ENCODE data around the gene ACVRL1.

ACVRL1 gene

DNA sequence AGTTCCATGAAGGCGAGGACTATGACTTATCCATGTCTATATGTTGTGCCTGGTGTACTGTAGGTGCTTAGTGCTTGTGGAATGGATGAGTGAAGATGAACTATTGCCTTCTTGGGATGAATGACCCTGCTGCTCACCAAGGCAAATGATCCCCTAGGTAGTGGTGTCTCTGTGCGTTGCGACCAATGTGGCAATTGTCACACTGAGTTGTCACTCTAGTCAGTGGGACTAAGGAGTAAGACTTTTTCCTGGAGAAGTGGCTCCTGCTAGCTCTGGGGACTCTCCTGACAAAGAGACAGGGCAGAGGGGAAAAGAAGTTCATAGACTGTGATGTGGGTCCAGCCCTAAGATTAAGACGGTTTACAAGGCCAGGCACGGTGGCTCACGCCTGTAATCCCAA lies 40.8 kb downstream of the ACVRL1 start:
- no peak for TF ChIP-seq Cebpa-rat (IDR thresholded peaks at IDR 0.05)
- Histone ChIP-seq H3K27ac (no peak overlapping the region), H3K27me3 (no peaks in the 10 kb centered on the region), H3K4me1 (peaks cover 43% of the 10 kb centered on the region), H3K36me3 (no peaks in the 10 kb centered on the region), H3K4me2 (peak overlapping the region; percentile 71; the same call in 1 of the 2 replicates), H3K4me3 (no peak overlapping the region), H4K20me1 (peaks cover 8% of the 10 kb centered on the region), H3K9me3 (peaks cover 19% of the 10 kb centered on the region), H3K9ac (no peak overlapping the region)

- Histone ChIP-seq H3K27ac (no peak overlapping the region), H4K20me1 (peaks cover 19% of the 10 kb centered on the region), H3K9ac (no peak overlapping the region), H3K27me3 (no peaks in the 10 kb centered on the region), H3K4me1 (peaks cover 55% of the 10 kb centered on the region), H3K36me3 (no peaks in the 10 kb centered on the region), H3K9me3 (peaks cover 10% of the 10 kb centered on the region), H3K4me2 (peak overlapping the region; percentile 71), H3K4me3 (no peak overlapping the region)
- peak; percentile 72; the same call in 1 of the 2 replicates for TF ChIP-seq Cebpa-rat (IDR thresholded peaks at IDR 0.05)
Measured at GRCh38 chr12:51949342-51950030, 42.2 kb downstream of the ACVRL1 start.

DNA sequence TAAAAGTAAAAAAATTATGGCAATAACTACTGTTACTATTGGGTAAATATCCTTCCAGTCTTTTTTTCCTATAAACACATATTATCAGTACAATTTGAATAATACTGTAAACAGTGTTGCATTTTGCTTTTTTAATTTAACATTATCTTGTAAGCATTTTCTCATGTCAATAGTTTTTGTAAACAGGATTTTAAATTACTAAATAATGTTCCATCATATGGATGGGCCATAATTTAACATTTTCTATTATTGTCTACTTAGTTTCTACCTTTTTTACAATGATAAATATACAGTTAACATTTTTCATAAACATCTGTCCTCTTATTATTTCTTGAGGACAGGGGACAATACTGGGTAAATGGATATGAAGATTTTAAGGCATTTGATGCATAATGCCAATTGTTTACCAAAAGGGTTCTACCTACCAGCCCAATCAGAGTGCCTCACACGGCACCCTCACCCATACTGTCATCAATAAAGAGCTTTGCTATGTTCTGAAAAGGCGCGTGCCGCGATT lies 43.4 kb downstream of the ACVRL1 start:
- H3K4me3 ChIP-seq, result peak overlapping the region; percentile 92
- H3K9ac ChIP-seq, result peak overlapping the region; percentile 94; the same call in 1 of the 2 replicates
- H3K27me3 ChIP-seq, result no peaks in the 10 kb centered on the region
- H3K9me3 ChIP-seq, result no peaks in the 10 kb centered on the region; the same call in 1 of the 2 replicates
- peak overlapping the region; percentile 91 for H3K4me2 ChIP-seq
- peaks cover 32% of the 10 kb centered on the region for H4K20me1 ChIP-seq
- peaks cover 66% of the 10 kb centered on the region for H3K4me1 ChIP-seq
- H3K27ac ChIP-seq, result no peak overlapping the region
- TF ChIP-seq Cebpa-rat (IDR thresholded peaks at IDR 0.05), result no peak
- no peaks in the 10 kb centered on the region for H3K36me3 ChIP-seq

GRCh38 chr12:51951199-51951842 lies 44.0 kb downstream of the ACVRL1 start, which contains the start of gene ACVR1B:
TSS of gene ACVR1B (plus strand) at chr12:51951699. CDS start at chr12:51951744, 45 bp downstream.
- peak within 1 kb of the TSS; percentile 94 for H3K9ac ChIP-seq
- no peak for TF ChIP-seq Cebpa-rat (IDR thresholded peaks at IDR 0.05)
- peak within 1 kb of the TSS; percentile 92 for H3K4me3 ChIP-seq
- peaks cover 3% of the 10 kb centered on the region; the same call in 1 of the 2 replicates for H3K36me3 ChIP-seq
- H3K27ac ChIP-seq, result peak within 1 kb of the TSS; percentile 95
- H3K9me3 ChIP-seq, result no peaks in the 10 kb centered on the region; the same call in 1 of the 2 replicates
- peak within 1 kb of the TSS; percentile 91 for H3K4me2 ChIP-seq
- peaks cover 38% of the 10 kb centered on the region for H4K20me1 ChIP-seq
- no peaks in the 10 kb centered on the region for H3K27me3 ChIP-seq
- peaks cover 66% of the 10 kb centered on the region for H3K4me1 ChIP-seq

DNA sequence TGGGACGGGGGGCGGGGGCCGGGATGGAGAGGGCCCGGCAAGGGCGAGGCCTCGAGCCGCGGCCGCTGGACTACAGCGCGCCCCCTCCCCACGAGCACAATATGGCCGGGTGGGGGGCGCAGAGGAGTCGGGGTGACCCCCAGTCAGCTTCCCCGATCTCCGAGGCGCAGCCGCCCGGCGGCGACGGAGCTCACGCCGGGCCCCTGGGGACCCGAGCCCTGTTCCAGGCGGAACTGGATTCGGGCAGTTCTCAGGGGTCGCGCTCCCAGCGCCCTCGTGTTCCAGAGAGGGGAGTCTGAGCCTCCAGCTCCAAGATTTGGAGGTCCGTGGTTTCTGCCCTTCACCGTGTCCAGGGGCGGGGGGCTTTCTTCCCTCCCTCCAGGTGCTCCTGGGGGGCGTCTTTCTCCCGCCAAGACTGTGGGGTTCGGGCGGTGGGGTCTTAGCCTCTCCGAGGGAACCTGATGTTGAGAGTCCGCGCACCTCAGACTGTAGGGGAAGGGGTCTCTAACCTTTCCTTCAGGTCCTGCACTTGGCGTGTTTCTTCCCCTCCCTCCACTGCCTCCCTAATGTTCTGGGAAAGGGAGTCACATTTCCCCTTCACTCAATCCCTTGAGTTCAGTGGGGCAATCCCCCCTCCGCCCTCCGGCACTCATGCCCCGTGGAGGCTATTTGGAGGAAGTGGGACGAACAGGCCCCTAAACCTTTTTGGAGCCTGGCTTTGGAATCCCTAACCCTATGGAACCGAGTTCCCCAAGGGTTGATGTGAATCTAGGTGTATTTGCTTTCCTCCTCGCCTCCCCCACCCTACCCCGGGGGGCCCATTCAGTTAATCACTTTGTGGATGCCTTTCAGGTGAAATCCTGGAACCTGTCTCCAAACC lies 44.8 kb downstream of the ACVRL1 start:
- Histone ChIP-seq H3K4me2 (peak overlapping the region; percentile 91), H3K27ac (peak overlapping the region; percentile 95), H3K36me3 (peaks cover 10% of the 10 kb centered on the region; the same call in 1 of the 2 replicates), H4K20me1 (peaks cover 45% of the 10 kb centered on the region), H3K9me3 (no peaks in the 10 kb centered on the region), H3K4me3 (peak overlapping the region; percentile 92), H3K4me1 (peaks cover 66% of the 10 kb centered on the region), H3K9ac (peak overlapping the region; percentile 94), H3K27me3 (no peaks in the 10 kb centered on the region)
- no peak for TF ChIP-seq Cebpa-rat (IDR thresholded peaks at IDR 0.05)

DNA sequence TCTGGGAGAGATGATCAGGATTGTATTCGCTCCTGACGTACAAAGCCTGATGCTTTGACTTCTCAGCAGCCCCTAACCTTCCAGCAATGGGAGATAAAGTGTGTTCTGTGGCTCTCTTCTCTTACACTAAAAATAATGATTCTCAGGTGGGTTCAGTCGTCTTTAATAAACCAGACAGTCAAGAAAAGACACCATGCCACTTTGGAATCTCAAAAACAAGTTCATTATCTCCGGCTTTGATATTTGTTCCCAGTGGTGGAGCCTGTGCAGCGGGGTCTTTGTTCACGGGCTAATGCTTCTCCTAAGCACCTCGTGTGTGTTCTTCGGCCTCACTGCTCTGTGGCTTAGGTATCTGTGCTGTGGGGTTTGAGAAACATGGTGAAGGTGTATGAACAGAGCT lies 45.8 kb downstream of the ACVRL1 start:
- H3K27me3 ChIP-seq, result no peaks in the 10 kb centered on the region
- H3K9ac ChIP-seq, result peak overlapping the region; percentile 39; the same call in 1 of the 2 replicates
- peak overlapping the region; percentile 92 for H3K4me3 ChIP-seq
- H3K9me3 ChIP-seq, result no peaks in the 10 kb centered on the region
- peaks cover 55% of the 10 kb centered on the region for H4K20me1 ChIP-seq
- H3K4me1 ChIP-seq, result peaks cover 59% of the 10 kb centered on the region
- peak overlapping the region; percentile 91 for H3K4me2 ChIP-seq
- H3K27ac ChIP-seq, result no peak overlapping the region
- TF ChIP-seq Cebpa-rat (IDR thresholded peaks at IDR 0.05), result no peak
- H3K36me3 ChIP-seq, result peaks cover 10% of the 10 kb centered on the region; the same call in 1 of the 2 replicates

- Histone ChIP-seq H4K20me1 (peaks cover 63% of the 10 kb centered on the region), H3K27me3 (no peaks in the 10 kb centered on the region), H3K27ac (no peak overlapping the region), H3K4me1 (peaks cover 59% of the 10 kb centered on the region), H3K4me2 (peak overlapping the region; percentile 91), H3K4me3 (0 out of 2 replicates have a peak overlapping the region, but pooled peaks have one; percentile 92), H3K9me3 (no peaks in the 10 kb centered on the region), H3K36me3 (peaks cover 13% of the 10 kb centered on the region), H3K9ac (0 out of 2 replicates have a peak overlapping the region, but pooled peaks have one; percentile 2)
- no peak for TF ChIP-seq Cebpa-rat (IDR thresholded peaks at IDR 0.05)
Measured at GRCh38 chr12:51953864-51954263, 46.6 kb downstream of the ACVRL1 start.

DNA sequence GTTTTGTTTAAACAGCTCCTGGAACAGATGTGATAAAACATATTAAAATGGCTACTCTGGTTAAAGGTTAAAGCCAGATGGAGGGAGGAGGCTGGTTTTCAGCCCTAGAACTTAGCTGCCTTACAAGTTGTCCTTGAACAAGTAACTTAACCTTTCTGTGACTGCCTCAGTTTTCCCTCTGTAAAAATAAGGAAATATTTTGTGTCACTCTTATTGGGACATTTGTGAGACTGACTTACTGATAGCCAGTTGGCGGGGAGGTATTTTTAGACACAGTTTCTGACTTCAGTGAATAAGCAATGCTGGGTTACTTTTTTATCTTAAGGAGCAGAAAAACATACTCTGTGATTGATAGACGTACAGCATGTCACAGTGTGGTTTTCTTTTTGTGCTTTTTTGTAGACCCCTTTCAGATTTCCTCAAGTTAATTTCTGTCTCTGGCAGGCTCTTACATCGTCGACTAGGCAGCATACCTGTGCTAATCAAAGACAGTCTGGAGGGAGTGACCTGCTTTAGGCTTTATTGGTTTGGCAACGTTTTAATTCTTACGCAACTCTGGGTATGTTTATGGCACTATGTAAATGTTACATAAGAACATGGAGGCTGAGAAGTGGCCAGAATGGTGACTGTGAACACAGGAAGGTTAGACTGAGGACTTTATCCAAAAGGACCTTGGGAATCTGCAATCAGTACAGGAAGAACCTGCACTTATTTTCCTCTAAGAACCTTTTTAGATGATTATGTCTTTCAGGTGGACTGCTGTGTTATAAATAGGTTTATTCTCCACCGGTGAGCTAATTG lies 47.5 kb downstream of the ACVRL1 start:
- Histone ChIP-seq H3K27ac (no peak overlapping the region), H3K9me3 (no peaks in the 10 kb centered on the region), H3K9ac (no peak overlapping the region), H3K4me1 (peaks cover 57% of the 10 kb centered on the region), H4K20me1 (peaks cover 68% of the 10 kb centered on the region), H3K27me3 (no peaks in the 10 kb centered on the region), H3K36me3 (peaks cover 17% of the 10 kb centered on the region), H3K4me3 (no peak overlapping the region), H3K4me2 (peak overlapping the region; percentile 91)
- peak; percentile 80; the same call in 1 of the 2 replicates for TF ChIP-seq Cebpa-rat (IDR thresholded peaks at IDR 0.05)
